ENCODE results near the gene SPEG.

Gene SPEG

GRCh38 chr2:219461047-219461514 is 26.4 kb downstream of the SPEG start:
- no peak for DNase-seq (ENCODE audit: low read depth in 2 of 2)

- DNase-seq (ENCODE audit: low read depth in 2 of 2), result no peak
Measured at GRCh38 chr2:219461669-219462068, 27.0 kb downstream of the SPEG start.

DNA sequence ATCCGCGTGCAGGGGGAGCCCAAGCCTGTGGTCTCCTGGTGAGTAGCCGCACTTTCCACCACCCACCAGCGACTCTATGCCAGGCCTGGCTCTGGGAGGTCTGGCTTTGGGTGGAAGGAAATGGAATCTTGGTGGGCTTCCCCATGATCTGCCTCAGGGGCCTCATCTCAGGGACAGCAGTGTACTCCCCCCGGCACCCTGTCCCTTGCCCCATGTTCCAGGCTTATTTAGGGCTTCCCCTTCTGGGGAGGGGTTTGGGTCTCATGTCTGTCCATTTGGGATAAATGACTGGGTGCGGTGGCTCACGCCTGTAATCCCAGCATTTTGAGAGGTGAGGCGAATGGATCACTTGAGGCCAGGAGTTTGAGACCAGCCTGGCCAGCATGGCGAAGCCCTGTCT is 27.7 kb downstream of the SPEG start:
- DNase-seq (ENCODE audit: low read depth in 2 of 2), result no peak

DNA sequence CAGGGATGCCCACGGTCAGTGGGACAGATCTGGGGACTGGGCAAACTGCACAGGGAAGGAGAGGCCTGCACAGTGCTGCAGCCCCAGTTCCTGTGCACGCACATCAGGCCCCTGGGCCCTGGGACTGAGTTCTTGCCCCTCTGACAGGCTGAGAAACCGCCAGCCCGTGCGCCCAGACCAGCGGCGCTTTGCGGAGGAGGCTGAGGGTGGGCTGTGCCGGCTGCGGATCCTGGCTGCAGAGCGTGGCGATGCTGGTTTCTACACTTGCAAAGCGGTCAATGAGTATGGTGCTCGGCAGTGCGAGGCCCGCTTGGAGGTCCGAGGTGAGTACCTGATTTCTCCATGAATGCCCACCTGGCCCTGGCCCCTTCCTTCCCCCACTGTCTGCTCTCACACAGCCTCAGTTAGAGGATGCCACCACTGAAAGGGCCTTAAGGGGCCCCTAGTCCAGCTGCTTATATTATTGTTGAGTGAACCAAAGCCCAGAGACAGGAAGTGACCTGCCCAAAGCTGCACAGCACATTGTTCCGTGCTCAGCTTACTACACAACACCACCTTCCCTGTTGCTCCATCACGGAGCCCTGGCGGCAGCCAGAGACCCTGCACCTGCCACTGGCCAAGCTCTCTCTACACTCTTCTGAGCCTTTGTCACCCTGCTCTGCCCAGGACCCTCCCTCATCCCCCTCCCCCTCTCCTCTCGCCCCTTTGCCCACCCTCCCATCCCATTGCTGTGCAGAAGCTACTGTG is 29.8 kb downstream of the SPEG start:
- DNase-seq (ENCODE audit: low read depth in 2 of 2), result no peak

- no peak for DNase-seq (ENCODE audit: low read depth in 2 of 2)
Measured at GRCh38 chr2:219465659-219466561, 31.3 kb downstream of the SPEG start.

- DNase-seq (ENCODE audit: low read depth in 2 of 2), result no peak
Measured at GRCh38 chr2:219466816-219467735, 32.4 kb downstream of the SPEG start.

- no peak for DNase-seq (ENCODE audit: low read depth in 2 of 2)
Measured at GRCh38 chr2:219467736-219468075, 33.1 kb downstream of the SPEG start.

- no peak for DNase-seq (ENCODE audit: low read depth in 2 of 2)
Measured at GRCh38 chr2:219468410-219469185, 34.0 kb downstream of the SPEG start.

- DNase-seq (ENCODE audit: low read depth in 2 of 2), result no peak
Measured at GRCh38 chr2:219469186-219469724, 34.6 kb downstream of the SPEG start.

- no peak for DNase-seq (ENCODE audit: low read depth in 2 of 2)
Measured at GRCh38 chr2:219470429-219470828, 35.8 kb downstream of the SPEG start.

DNA sequence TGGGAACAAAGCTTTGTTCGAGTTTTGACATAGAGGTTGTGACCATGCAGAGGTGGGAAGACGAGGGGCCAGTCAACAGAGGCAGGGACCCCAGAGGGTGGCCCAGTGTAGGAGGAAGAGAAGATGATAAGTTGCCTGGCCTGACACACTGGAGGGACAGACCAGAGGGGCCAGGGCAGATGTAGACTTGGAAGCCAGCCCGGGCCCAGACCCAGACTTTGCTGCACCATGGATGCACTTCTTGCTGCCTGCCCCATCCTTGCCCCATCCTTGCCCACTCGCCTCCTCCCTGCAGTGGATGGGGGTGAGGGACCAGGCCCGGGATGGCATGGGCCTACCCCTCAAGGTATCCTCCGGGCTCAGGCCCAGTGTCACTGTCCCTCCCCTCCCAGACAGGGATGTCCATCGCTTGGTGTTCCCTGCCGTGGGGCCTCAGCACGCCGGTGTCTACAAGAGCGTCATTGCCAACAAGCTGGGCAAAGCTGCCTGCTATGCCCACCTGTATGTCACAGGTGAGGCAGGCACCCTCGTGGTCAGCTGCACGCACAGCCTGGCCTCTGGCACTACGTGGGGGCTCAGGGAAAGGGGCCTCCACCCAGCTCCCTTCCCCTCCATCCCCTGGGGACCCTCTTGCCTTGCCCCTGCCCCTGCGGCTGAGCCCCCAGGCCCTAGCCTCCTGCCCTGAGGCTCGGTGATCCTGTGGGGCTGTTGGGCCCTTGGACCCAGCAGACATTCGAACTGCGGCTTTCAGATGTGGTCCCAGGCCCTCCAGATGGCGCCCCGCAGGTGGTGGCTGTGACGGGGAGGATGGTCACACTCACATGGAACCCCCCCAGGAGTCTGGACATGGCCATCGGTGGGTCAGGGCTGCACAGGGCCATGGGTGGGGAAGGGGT is 37.1 kb downstream of the SPEG start:
- no peak for DNase-seq (ENCODE audit: low read depth in 2 of 2)

- DNase-seq (ENCODE audit: low read depth in 2 of 2), result no peak
Measured at GRCh38 chr2:219472629-219473187, 38.1 kb downstream of the SPEG start.

GRCh38 chr2:219473511-219473910 is 38.9 kb downstream of the SPEG start:
- DNase-seq (ENCODE audit: low read depth in 2 of 2), result no peak

DNA sequence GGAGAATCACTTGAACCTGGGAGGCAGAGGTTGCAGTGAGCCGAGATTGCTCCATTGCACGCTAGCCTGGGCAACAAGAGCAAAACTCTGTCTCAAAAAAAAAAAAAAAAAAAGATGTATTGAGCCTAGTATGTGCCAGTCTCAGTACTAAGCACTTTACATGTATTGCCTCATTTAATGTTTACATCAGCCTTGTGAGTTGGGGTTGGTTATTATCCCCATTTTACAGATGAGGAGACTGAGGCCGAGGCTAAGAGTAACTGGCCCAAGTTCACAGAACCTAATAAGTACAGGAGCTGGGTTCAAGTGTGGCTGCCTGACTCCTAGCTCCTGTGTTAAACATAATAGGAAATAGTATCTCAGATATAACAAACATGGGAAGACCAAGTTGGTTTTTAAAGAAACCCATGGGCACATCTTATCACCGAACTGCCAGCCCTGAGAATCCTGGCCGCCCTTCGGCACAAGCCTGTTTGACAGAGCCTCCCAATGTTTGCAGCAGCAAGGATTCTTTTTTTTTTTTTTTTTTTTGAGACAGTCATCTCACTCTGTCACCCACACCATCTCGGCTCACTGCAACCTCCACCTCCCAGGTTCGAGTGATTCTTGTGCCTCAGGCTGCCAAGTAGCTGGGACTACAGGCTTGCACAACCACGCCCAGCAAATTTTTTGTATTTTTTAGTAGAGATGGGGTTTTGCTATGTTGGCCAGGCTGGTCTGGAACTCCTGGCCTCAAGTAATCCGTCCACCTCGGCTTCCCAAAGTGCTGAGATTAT is 39.8 kb downstream of the SPEG start:
- DNase-seq (ENCODE audit: low read depth in 2 of 2), result no peak

GRCh38 chr2:219475278-219475677 is 40.6 kb downstream of the SPEG start:
- DNase-seq (ENCODE audit: low read depth in 2 of 2), result no peak

DNA sequence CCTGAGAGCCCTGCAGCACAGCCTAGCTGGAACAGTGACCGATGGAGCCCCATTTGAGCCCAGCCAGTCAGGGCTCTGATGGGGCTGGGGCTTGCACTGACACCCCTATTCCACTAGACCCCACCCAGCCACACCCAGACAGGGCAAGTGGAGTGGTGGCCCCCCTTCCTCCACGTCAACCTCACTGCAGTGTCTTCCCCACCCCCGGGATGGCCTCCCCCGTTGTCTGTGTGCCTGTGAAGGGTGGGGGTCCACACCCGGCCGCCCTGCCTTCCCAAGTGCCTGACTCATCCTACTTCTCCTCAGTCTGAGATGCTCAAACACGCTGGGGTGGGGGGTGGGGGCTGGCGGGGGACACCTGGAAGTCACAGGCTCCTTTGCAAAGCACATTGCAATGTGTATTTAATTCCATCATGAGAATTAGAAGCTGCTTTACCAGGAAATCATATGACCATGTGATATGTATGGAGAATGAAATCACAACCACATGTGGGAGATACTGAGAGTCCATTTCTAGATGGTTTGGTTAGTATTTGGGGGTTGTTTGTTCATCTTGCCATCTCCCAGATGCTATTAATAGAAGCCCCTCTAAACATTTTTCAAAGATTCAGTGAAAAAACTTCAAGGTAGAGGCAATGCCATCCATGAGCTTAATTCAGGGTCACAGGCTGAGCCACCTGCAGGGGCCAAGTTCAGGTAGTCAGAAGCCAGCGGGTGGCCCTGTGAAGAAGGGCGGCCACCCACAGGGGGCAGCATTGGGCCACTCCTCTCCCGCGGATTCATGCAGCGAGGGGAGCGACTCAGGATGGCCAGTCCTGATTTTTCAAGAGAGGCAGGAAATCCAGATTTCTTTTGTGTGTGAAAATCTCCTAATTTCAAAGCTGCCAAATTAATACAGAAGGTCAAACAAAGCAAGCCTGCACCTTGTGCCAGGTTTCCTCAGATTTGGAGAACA is 41.3 kb downstream of the SPEG start:
- peak in 1 of 2 donors; percentile 45 for DNase-seq (ENCODE audit: low read depth in 2 of 2)

DNA sequence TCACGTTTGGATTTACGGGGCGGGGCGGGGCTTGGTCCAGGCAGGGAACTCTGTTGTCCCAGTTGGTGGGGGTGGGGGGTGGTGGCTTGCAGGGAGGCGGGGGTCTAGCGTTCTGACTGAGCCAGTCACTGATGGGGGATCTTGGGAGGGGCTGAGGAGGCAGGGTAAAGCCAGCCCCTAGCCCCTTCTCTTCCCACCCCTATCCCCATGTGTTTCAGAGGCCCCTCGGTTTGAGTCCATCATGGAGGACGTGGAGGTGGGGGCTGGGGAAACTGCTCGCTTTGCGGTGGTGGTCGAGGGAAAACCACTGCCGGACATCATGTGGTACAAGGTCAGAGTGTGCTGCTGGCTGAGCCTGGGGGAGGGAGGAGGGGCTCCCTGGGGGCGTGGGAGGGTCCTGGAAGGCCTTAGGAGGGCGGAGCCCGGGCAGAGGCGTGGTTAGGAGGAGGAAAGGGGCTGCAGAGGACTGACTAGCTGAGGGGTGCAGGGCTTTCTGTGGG is 42.1 kb downstream of the SPEG start:
- no peak for DNase-seq (ENCODE audit: low read depth in 2 of 2)
